Astrocyte of the hippocampus (primary cell): ENCODE data around the gene CHSY1.
"Not testable (repeated sequence)": the region's sequence is repeated elsewhere in the genome, so short reads cannot be mapped to it uniquely, and the experiment has no call there.

ENCODE experiments used
- DNase-seq: peaks from one replicate; pipeline ENCODE4 v3.0.0; 2011; ENCODE audit warnings: low read depth, low spot score

CHSY1 gene

GRCh38 chr15:101135532-101136166 is 116.2 kb downstream of the CHSY1 start:
- DNase-seq, result no peak

GRCh38 chr15:101134780-101135179 is 117.1 kb downstream of the CHSY1 start:
- DNase-seq, result no peak

GRCh38 chr15:101133751-101134261 is 118.0 kb downstream of the CHSY1 start:
- no peak for DNase-seq

- no peak for DNase-seq
Observed at GRCh38 chr15:101133181-101133460, 118.7 kb downstream of the CHSY1 start.

- DNase-seq, result no peak
Observed at GRCh38 chr15:101132390-101133180, 119.3 kb downstream of the CHSY1 start.

- no peak for DNase-seq
Observed at GRCh38 chr15:101131489-101132389, 120.1 kb downstream of the CHSY1 start.

- no peak for DNase-seq
Observed at GRCh38 chr15:101129851-101130380, 121.9 kb downstream of the CHSY1 start.

- DNase-seq, result peak; percentile 92
Observed at GRCh38 chr15:101128221-101129015, 123.4 kb downstream of the CHSY1 start.

GRCh38 chr15:101127506-101128076 is 124.3 kb downstream of the CHSY1 start:
- DNase-seq, result peak; percentile 97

- DNase-seq, result peak; percentile 67
Observed at GRCh38 chr15:101126618-101127505, 125.0 kb downstream of the CHSY1 start.

- DNase-seq, result not testable (repeated sequence)
Observed at GRCh38 chr15:101125881-101126428, 125.9 kb downstream of the CHSY1 start.
